Left hindlimb (tissue), 1 donor: ENCODE data around the gene IMMT.
"Not testable (repeated sequence)": the region's sequence is repeated elsewhere in the genome, so short reads cannot be mapped to it uniquely, and the experiment has no call there.

ENCODE experiments used
- DNase-seq: peaks from one replicate; pipeline ENCODE4 v3.0.0-alpha.2; 2018

The IMMT gene

GRCh38 chr2:86225581-86225980 is 30.3 kb upstream of the IMMT start:
- no peak for DNase-seq

GRCh38 chr2:86224645-86225355 is 29.5 kb upstream of the IMMT start:
- no peak for DNase-seq

- no peak for DNase-seq
Measured at GRCh38 chr2:86223927-86224560, 28.8 kb upstream of the IMMT start.

- peak; percentile 81 for DNase-seq
Measured at GRCh38 chr2:86223140-86223926, 28.1 kb upstream of the IMMT start.

- DNase-seq: peak; percentile 38
Measured at GRCh38 chr2:86221066-86221684, 25.9 kb upstream of the IMMT start.

- DNase-seq: peak; percentile 9
Measured at GRCh38 chr2:86219896-86220295, 24.6 kb upstream of the IMMT start.

GRCh38 chr2:86218124-86218523 is 22.9 kb upstream of the IMMT start:
- peak; percentile 18 for DNase-seq

- peak; percentile 16 for DNase-seq
Measured at GRCh38 chr2:86216575-86217555, 21.6 kb upstream of the IMMT start.

GRCh38 chr2:86214503-86214832 is 19.2 kb upstream of the IMMT start:
- no peak for DNase-seq

GRCh38 chr2:86213699-86214502 is 18.6 kb upstream of the IMMT start:
- DNase-seq: peak; percentile 30

GRCh38 chr2:86213056-86213455 is 17.8 kb upstream of the IMMT start:
- DNase-seq: no peak

- DNase-seq: no peak
Measured at GRCh38 chr2:86211796-86212188, 16.5 kb upstream of the IMMT start.

- DNase-seq: no peak
Measured at GRCh38 chr2:86211033-86211795, 16.0 kb upstream of the IMMT start.

- DNase-seq: no peak
Measured at GRCh38 chr2:86204458-86204857, 9.2 kb upstream of the IMMT start.

GRCh38 chr2:86203614-86204013 is 8.4 kb upstream of the IMMT start:
- no peak for DNase-seq

GRCh38 chr2:86202702-86203101 is 7.4 kb upstream of the IMMT start:
- DNase-seq: no peak

GRCh38 chr2:86202336-86202692 is 7.1 kb upstream of the IMMT start:
- DNase-seq: no peak

- no peak for DNase-seq
Measured at GRCh38 chr2:86201671-86202335, 6.5 kb upstream of the IMMT start.

- not testable (repeated sequence) for DNase-seq
Measured at GRCh38 chr2:86200564-86200963, 5.3 kb upstream of the IMMT start.

GRCh38 chr2:86199834-86200177 is 4.5 kb upstream of the IMMT start:
- no peak for DNase-seq
